ENCODE data around the gene SDCBP2. TPM values are rescaled to one million over a fixed set of nuclear protein-coding genes. Genes with fewer than 3 reads are reported as not detected.

SDCBP2 gene
- total and polyA plus RNA-seq, 2 of the 8 experiments (the other 6 are each of a cell fraction or from before 2014, with no cell fraction given), result 4.2 to 6.7 TPM

DNA sequence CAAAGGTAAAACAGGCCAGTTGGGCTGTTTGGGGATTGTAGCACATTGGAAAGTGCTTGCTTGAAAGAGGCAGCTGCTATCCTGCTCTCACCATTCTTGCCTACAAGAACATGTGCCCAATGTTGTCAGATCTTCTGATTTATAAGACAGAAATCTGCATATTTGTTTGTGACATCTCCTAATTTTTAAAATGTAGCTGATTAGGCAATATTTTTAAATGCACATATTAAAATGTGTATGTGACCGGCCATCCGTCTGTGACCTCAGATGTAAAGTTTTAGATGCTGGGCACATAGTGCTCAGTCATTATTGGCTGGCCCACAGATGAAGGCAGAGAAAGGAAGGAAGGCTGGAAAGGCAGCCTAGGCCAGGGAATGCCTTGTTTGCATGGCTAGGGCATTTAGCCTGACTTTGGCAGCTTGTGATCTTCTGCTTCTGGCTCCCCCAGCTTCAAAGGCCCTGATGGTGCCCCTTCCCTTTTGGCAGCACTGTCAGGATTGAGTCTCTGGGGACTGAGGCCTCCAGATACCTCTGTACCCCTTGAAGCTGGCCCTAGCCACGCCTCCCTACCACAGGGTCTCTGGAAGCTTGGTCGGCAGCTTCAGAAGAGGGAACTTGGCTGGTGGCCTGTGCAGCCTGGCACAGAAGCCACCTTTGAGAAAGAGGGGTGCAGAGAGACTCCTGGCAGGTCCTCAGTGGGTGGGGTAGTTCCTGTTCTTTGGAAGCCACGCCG, 56.4 kb downstream of the SDCBP2 start:
- CTCF ChIA-PET (ENCODE audit: partially characterized antibody), result interaction anchor here (1.4 to 2.2 kb wide), 4 partner anchors 11 to 231 kb away, joined by 3 to 6 read pairs (median 6); no protein-coding TSS in a partner anchor
- WGBS, 2 experiments (ENCODE audit: extremely low coverage in 1 of 2, insufficient coverage in 1 of 2, insufficient read length in 1 of 2, insufficient replicate concordance in 2 of 2, low coverage in 1 of 2, low lambda C conversion rate in 2 of 2, missing lambda C conversion rate in 1 of 2), result 86% methylated on average over 4 of the region's 6 CpGs; no CpG with 5 or more reads in 1 of the 2 experiments
- no peak overlapping the region for H3K27ac ChIP-seq (ENCODE audit: low read depth, low read length)

More for the DNA sequence above, 56.4 kb downstream of the SDCBP2 start:
- no peak overlapping the region for H3K4me2 ChIP-seq (ENCODE audit: insufficient read depth in 1 of 2, low read depth in 2 of 2, low read length in 2 of 2)
- H3K27me3 ChIP-seq (replicated peaks in 1 of 4; ENCODE audit: control insufficient read depth in 3 of 4, extremely low read depth in 1 of 4, insufficient read depth in 3 of 4, low read length in 3 of 4), result no peaks in the 10 kb centered on the region; a peak in 1 of 7 replicates
- no peak overlapping the region for H3K4ac ChIP-seq (replicated peaks; ENCODE audit: insufficient read length, low read depth, low read length)
- H3K14ac ChIP-seq (ENCODE audit: insufficient read length), result no peak overlapping the region
- FAIRE-seq (no peak), DNase-seq (ENCODE audit: low read depth in 1 of 2, low spot score in 2 of 2) (no peak)
- no peak overlapping the region for H2AFZ ChIP-seq (ENCODE audit: low read length)
- peaks cover 4% of the 10 kb centered on the region; the same call in 1 of the 2 replicates for H3K23me2 ChIP-seq (ENCODE audit: low read depth, low read length)
- no peaks in the 10 kb centered on the region for H3K79me2 ChIP-seq (ENCODE audit: control insufficient read depth in 1 of 2, insufficient read depth in 2 of 2, low read length in 2 of 2)
- peaks cover 0 to 3% (median 0%) of the 10 kb centered on the region in 4 experiments; a peak in 1 of 7 replicates for H3K4me1 ChIP-seq (replicated peaks in 1 of 4; ENCODE audit: control insufficient read depth in 3 of 4, insufficient read depth in 4 of 4, low read length in 3 of 4)
- H4K5ac ChIP-seq (ENCODE audit: insufficient read length, low read depth, low read length), result no peak overlapping the region
- no peak overlapping the region for H3K4me3 ChIP-seq (ENCODE audit: extremely low read depth in 1 of 4, insufficient read depth in 2 of 4, low read depth in 3 of 4, low read length in 4 of 4)
- H3K9ac ChIP-seq (replicated peaks in 1 of 4; ENCODE audit: extremely low read depth in 1 of 4, low read depth in 3 of 4, low read length in 3 of 4), result no peak overlapping the region
- TF ChIP-seq EGR1 (IDR thresholded peaks at IDR 0.05; ENCODE audit: borderline replicate concordance, low read depth, low read length), result no peak
- TF ChIP-seq FOSL1 (IDR thresholded peaks at IDR 0.05; ENCODE audit: insufficient read depth, low read depth, low read length), result no peak
- TF ChIP-seq ASH2L (IDR thresholded peaks at IDR 0.05; ENCODE audit: low read length), result no peak
- H3K18ac ChIP-seq (ENCODE audit: extremely low read depth, low read length), result no peak overlapping the region
- H3K23ac ChIP-seq (ENCODE audit: insufficient read length), result no peak overlapping the region
- H3K36me3 ChIP-seq (ENCODE audit: control insufficient read depth in 2 of 4, insufficient read depth in 4 of 4, low read length in 3 of 4), result no peaks in the 10 kb centered on the region; a peak in 1 of 8 replicates
- no peak overlapping the region for H3K56ac ChIP-seq (replicated peaks; ENCODE audit: insufficient read length, low read depth, low read length)
- H4K8ac ChIP-seq (ENCODE audit: extremely low read depth, insufficient read depth, low read length), result no peak overlapping the region
- H2BK20ac ChIP-seq (ENCODE audit: low read length), result no peak overlapping the region
- H3K79me1 ChIP-seq (ENCODE audit: low read depth, low read length), result no peaks in the 10 kb centered on the region
- no peak overlapping the region for H2AK5ac ChIP-seq (ENCODE audit: low read depth, low read length)
- peaks cover 0 to 4% of the 10 kb centered on the region in 2 experiments for H4K20me1 ChIP-seq (replicated peaks in 1 of 2; ENCODE audit: control insufficient read depth in 1 of 2, insufficient read depth in 2 of 2, low read length in 2 of 2)
- H2BK12ac ChIP-seq (ENCODE audit: low read depth, low read length), result no peak overlapping the region
- no peaks in the 10 kb centered on the region for H3K9me3 ChIP-seq (ENCODE audit: insufficient read depth in 2 of 2, low read depth in 1 of 2, low read length in 1 of 2)
- POLR2A ChIA-PET (ENCODE audit: partially characterized antibody), result no interaction called here
- no peak overlapping the region for H4K91ac ChIP-seq (replicated peaks; ENCODE audit: insufficient read length, low read length)
- H2BK5ac ChIP-seq (ENCODE audit: low read depth, low read length), result no peak overlapping the region
- H2BK120ac ChIP-seq (replicated peaks; ENCODE audit: low read depth, low read length), result no peak overlapping the region
- no peak overlapping the region for H2BK15ac ChIP-seq (ENCODE audit: low read length)

Data from H1 (cell line).